ENCODE data around the gene POLD1.

POLD1 gene

GRCh38 chr19:50431343-50432220, 47.4 kb downstream of the POLD1 start:
- peak overlapping the region; percentile 25 to 52 for H3K18ac ChIP-seq (ENCODE audit: low read depth in 1 of 2, low read length in 2 of 2)
- H2BK120ac ChIP-seq (ENCODE audit: low read depth, low read length): peak overlapping the region; percentile 42
- no peak overlapping the region for H3K4ac ChIP-seq (ENCODE audit: low read depth in 1 of 2, low read length in 2 of 2)
- H3K4me2 ChIP-seq (ENCODE audit: low read length, poor library complexity, severe bottlenecking): peak overlapping the region; percentile 97
- H3K36me3 ChIP-seq (ENCODE audit: control insufficient read depth in 1 of 2, insufficient read depth in 2 of 2, low read depth in 1 of 2, low read length in 2 of 2): peaks cover 0 to 3% of the 10 kb centered on the region in 2 experiments
- H3K14ac ChIP-seq (ENCODE audit: low read length in 2 of 2): no peak overlapping the region
- peak overlapping the region; percentile 80 for H3K27ac ChIP-seq (ENCODE audit: low read length, poor library complexity, severe bottlenecking)
- H3K27me3 ChIP-seq (ENCODE audit: control insufficient read depth in 1 of 2, insufficient read depth in 1 of 2, low read length in 2 of 2): peaks cover 0 to 57% of the 10 kb centered on the region in 2 experiments
- no peak overlapping the region for H2AK5ac ChIP-seq (ENCODE audit: low read length, severe bottlenecking)
- peak; percentile 79 for DNase-seq
- peak overlapping the region; percentile 89 for H2BK5ac ChIP-seq (ENCODE audit: low read depth, low read length, poor library complexity, severe bottlenecking)
- H3K9ac ChIP-seq (ENCODE audit: low read length): peak overlapping the region; percentile 77
- H4K8ac ChIP-seq (ENCODE audit: low read length): peak overlapping the region; percentile 41
- no peaks in the 10 kb centered on the region for H3K9me3 ChIP-seq (ENCODE audit: control insufficient read depth, low read length)
- H3K79me1 ChIP-seq (replicated peaks; ENCODE audit: low read length, poor library complexity, severe bottlenecking): no peaks in the 10 kb centered on the region
- H3K23ac ChIP-seq (ENCODE audit: low read length in 2 of 2): no peak overlapping the region
- H4K91ac ChIP-seq (ENCODE audit: low read length): no peak overlapping the region
- H3K4me1 ChIP-seq (ENCODE audit: control insufficient read depth, insufficient read depth, low read depth, low read length): peaks cover 44% of the 10 kb centered on the region
- H3K4me3 ChIP-seq (ENCODE audit: insufficient read depth in 1 of 2, low read depth in 1 of 2, low read length in 2 of 2): peak overlapping the region; percentile 62 to 81
- 5% methylated on average over 28 of the region's 54 CpGs for WGBS
- H2BK12ac ChIP-seq (ENCODE audit: low read length in 2 of 2): no peak overlapping the region
- H2AFZ ChIP-seq (ENCODE audit: low read depth, low read length): peak overlapping the region; percentile 42
- H2BK15ac ChIP-seq (ENCODE audit: low read depth, poor library complexity, severe bottlenecking): no peak overlapping the region

- Histone ChIP-seq H3K4me2 (ENCODE audit: low read length, poor library complexity, severe bottlenecking) (peak within 1 kb of the TSS; percentile 97), H3K4me1 (ENCODE audit: control insufficient read depth, insufficient read depth, low read depth, low read length) (peaks cover 44% of the 10 kb centered on the region), H4K8ac (ENCODE audit: low read length) (peak within 1 kb of the TSS; percentile 71), H3K79me1 (replicated peaks; ENCODE audit: low read length, poor library complexity, severe bottlenecking) (no peaks in the 10 kb centered on the region), H3K9ac (ENCODE audit: low read length) (peak within 1 kb of the TSS; percentile 77), H3K27me3 (ENCODE audit: control insufficient read depth in 1 of 2, insufficient read depth in 1 of 2, low read length in 2 of 2) (peaks cover 0 to 65% of the 10 kb centered on the region in 2 experiments), H3K4me3 (ENCODE audit: insufficient read depth in 1 of 2, low read depth in 1 of 2, low read length in 2 of 2) (peak within 1 kb of the TSS; percentile 62 to 81), H3K4ac (ENCODE audit: low read depth in 1 of 2, low read length in 2 of 2) (peak within 1 kb of the TSS in 1 of 2 experiments; percentile 35), H2AFZ (ENCODE audit: low read depth, low read length) (peak within 1 kb of the TSS; percentile 42), H4K91ac (ENCODE audit: low read length) (no peak within 1 kb of the TSS), H2BK15ac (ENCODE audit: low read depth, poor library complexity, severe bottlenecking) (no peak within 1 kb of the TSS), H3K23ac (ENCODE audit: low read length in 2 of 2) (no peak within 1 kb of the TSS), H3K9me3 (ENCODE audit: control insufficient read depth, low read length) (no peaks in the 10 kb centered on the region), H2AK5ac (ENCODE audit: low read length, severe bottlenecking) (peak within 1 kb of the TSS; percentile 93), H3K27ac (ENCODE audit: low read length, poor library complexity, severe bottlenecking) (peak within 1 kb of the TSS; percentile 90), H3K14ac (ENCODE audit: low read length in 2 of 2) (no peak within 1 kb of the TSS), H3K36me3 (ENCODE audit: control insufficient read depth in 1 of 2, insufficient read depth in 2 of 2, low read depth in 1 of 2, low read length in 2 of 2) (peaks cover 0 to 4% of the 10 kb centered on the region in 2 experiments), H2BK5ac (ENCODE audit: low read depth, low read length, poor library complexity, severe bottlenecking) (peak within 1 kb of the TSS; percentile 89), H2BK120ac (ENCODE audit: low read depth, low read length) (peak within 1 kb of the TSS; percentile 42), H3K18ac (ENCODE audit: low read depth in 1 of 2, low read length in 2 of 2) (peak within 1 kb of the TSS; percentile 35 to 60), H2BK12ac (ENCODE audit: low read length in 2 of 2) (no peak within 1 kb of the TSS)
- peak; percentile 33 for DNase-seq
- 9% methylated on average over 40 of the region's 40 CpGs for WGBS
These were observed 48.3 kb downstream of the POLD1 start, which contains the start of gene MYBPC2 for GRCh38 chr19:50432221-50433028. Gene MYBPC2, plus strand, starts transcription at chr19:50432892. Its CDS starts 62 bp downstream, at chr19:50432954.

- Histone ChIP-seq H2AFZ (ENCODE audit: low read depth, low read length) (no peak overlapping the region), H2AK5ac (ENCODE audit: low read length, severe bottlenecking) (peak overlapping the region; percentile 93), H3K36me3 (ENCODE audit: control insufficient read depth in 1 of 2, insufficient read depth in 2 of 2, low read depth in 1 of 2, low read length in 2 of 2) (peaks cover 0 to 8% of the 10 kb centered on the region in 2 experiments), H2BK120ac (ENCODE audit: low read depth, low read length) (no peak overlapping the region), H3K27ac (ENCODE audit: low read length, poor library complexity, severe bottlenecking) (peak overlapping the region; percentile 69), H3K9ac (ENCODE audit: low read length) (no peak overlapping the region), H2BK5ac (ENCODE audit: low read depth, low read length, poor library complexity, severe bottlenecking) (peak overlapping the region; percentile 34), H3K23ac (ENCODE audit: low read length in 2 of 2) (no peak overlapping the region), H3K4me3 (ENCODE audit: insufficient read depth in 1 of 2, low read depth in 1 of 2, low read length in 2 of 2) (no peak overlapping the region), H3K4me2 (ENCODE audit: low read length, poor library complexity, severe bottlenecking) (peak overlapping the region; percentile 97), H4K8ac (ENCODE audit: low read length) (no peak overlapping the region), H2BK12ac (ENCODE audit: low read length in 2 of 2) (no peak overlapping the region), H3K79me1 (replicated peaks; ENCODE audit: low read length, poor library complexity, severe bottlenecking) (no peaks in the 10 kb centered on the region), H3K4me1 (ENCODE audit: control insufficient read depth, insufficient read depth, low read depth, low read length) (peaks cover 36% of the 10 kb centered on the region), H2BK15ac (ENCODE audit: low read depth, poor library complexity, severe bottlenecking) (no peak overlapping the region), H3K27me3 (ENCODE audit: control insufficient read depth in 1 of 2, insufficient read depth in 1 of 2, low read length in 2 of 2) (peaks cover 0 to 62% of the 10 kb centered on the region in 2 experiments), H3K18ac (ENCODE audit: low read depth in 1 of 2, low read length in 2 of 2) (no peak overlapping the region), H3K4ac (ENCODE audit: low read depth in 1 of 2, low read length in 2 of 2) (no peak overlapping the region), H4K91ac (ENCODE audit: low read length) (no peak overlapping the region), H3K9me3 (ENCODE audit: control insufficient read depth, low read length) (no peaks in the 10 kb centered on the region), H3K14ac (ENCODE audit: low read length in 2 of 2) (no peak overlapping the region)
- 91% methylated on average over 18 of the region's 19 CpGs for WGBS
- DNase-seq: no peak
These were observed 49.3 kb downstream of the POLD1 start for GRCh38 chr19:50433201-50434180.

All from mesenchymal stem cell (in vitro differentiated cells and primary cell).